Measurements from ENCODE around the gene HMGCLL1. TPM values are rescaled to one million over a fixed set of nuclear protein-coding genes. Genes with fewer than 3 reads are reported as not detected.

HMGCLL1 gene
- total RNA-seq, 4 donors from 2014 or later, result 0.25 to 0.58 TPM; not detected in 2

- no peak overlapping the region for H3K4me3 ChIP-seq (ENCODE audit: low read depth, poor library complexity, severe bottlenecking)
- WGBS, 2 donors, result 93% methylated on average over 4 of the region's 4 CpGs
- no peak for DNase-seq (ENCODE audit: low spot score in 2 of 2)
- no peak for TF ChIP-seq POLR2A (IDR thresholded peaks at IDR 0.05)
- TF ChIP-seq CTCF (IDR thresholded peaks at IDR 0.05), result no peak
- intact Hi-C loops (cut with DNase I; ENCODE audit: low total_unique reads), result no loop called here
Measured at GRCh38 chr6:55492259-55492658, 86.7 kb downstream of the HMGCLL1 start.

GRCh38 chr6:55490871-55491270 lies 88.1 kb downstream of the HMGCLL1 start:
- no peak for DNase-seq (ENCODE audit: low spot score in 2 of 2)
- intact Hi-C loops (cut with DNase I; ENCODE audit: low total_unique reads), result no loop called here
- TF ChIP-seq CTCF (IDR thresholded peaks at IDR 0.05), result no peak
- no peak for TF ChIP-seq POLR2A (IDR thresholded peaks at IDR 0.05)
- H3K4me3 ChIP-seq (ENCODE audit: low read depth, poor library complexity, severe bottlenecking), result no peak overlapping the region

GRCh38 chr6:55474382-55474781 lies 104.6 kb downstream of the HMGCLL1 start:
- DNase-seq (ENCODE audit: low spot score in 2 of 2), result no peak
- no peak overlapping the region for H3K4me3 ChIP-seq (ENCODE audit: low read depth, poor library complexity, severe bottlenecking)
- TF ChIP-seq CTCF (IDR thresholded peaks at IDR 0.05) (no peak), POLR2A (IDR thresholded peaks at IDR 0.05) (no peak)
- intact Hi-C loops (cut with DNase I; ENCODE audit: low total_unique reads), result no loop called here
- 71 to 74% methylated on average over 3 of the region's 3 CpGs for WGBS, 2 donors

GRCh38 chr6:55473722-55474121 lies 105.3 kb downstream of the HMGCLL1 start:
- WGBS, 2 donors, result 93 to 94% methylated on average over 1 of the region's 1 CpG
- TF ChIP-seq POLR2A (IDR thresholded peaks at IDR 0.05) (no peak), CTCF (IDR thresholded peaks at IDR 0.05) (no peak)
- no peak overlapping the region for H3K4me3 ChIP-seq (ENCODE audit: low read depth, poor library complexity, severe bottlenecking)
- no peak for DNase-seq (ENCODE audit: low spot score in 2 of 2)
- intact Hi-C loops (cut with DNase I; ENCODE audit: low total_unique reads), result no loop called here

- H3K4me3 ChIP-seq (ENCODE audit: low read depth, poor library complexity, severe bottlenecking), result no peak overlapping the region
- no peak for DNase-seq (ENCODE audit: low spot score in 2 of 2)
- TF ChIP-seq CTCF (IDR thresholded peaks at IDR 0.05), result no peak
- TF ChIP-seq POLR2A (IDR thresholded peaks at IDR 0.05), result no peak
- 55 to 56% methylated on average over 5 of the region's 5 CpGs for WGBS, 2 donors
- intact Hi-C loops (cut with DNase I; ENCODE audit: low total_unique reads), result no loop called here
Measured at GRCh38 chr6:55469951-55470366, 109.0 kb downstream of the HMGCLL1 start.

GRCh38 chr6:55456016-55456415 lies 123.0 kb downstream of the HMGCLL1 start:
- H3K4me3 ChIP-seq (ENCODE audit: low read depth, poor library complexity, severe bottlenecking), result no peak overlapping the region
- DNase-seq (ENCODE audit: low spot score in 2 of 2), result no peak
- no peak for TF ChIP-seq CTCF (IDR thresholded peaks at IDR 0.05)
- no peak for TF ChIP-seq POLR2A (IDR thresholded peaks at IDR 0.05)
- WGBS, 2 donors, result 69 to 70% methylated on average over 3 of the region's 3 CpGs
- intact Hi-C loops (cut with DNase I; ENCODE audit: low total_unique reads), result no loop called here

All from lower leg skin (tissue), 4 donors.